Neural cell (in vitro differentiated cells): Measurements from ENCODE around the gene A4GALT. TPM values are rescaled to one million over a fixed set of nuclear protein-coding genes. Genes with fewer than 3 reads are reported as not detected.

Experiments used
- H2AFZ ChIP-seq: fragments of 200-600, 300-800 bp; sonication (generic), shearing (Covaris generic); 2 replicates; pipeline ENCODE4 v1.6.0; 2014; ENCODE audit warnings: low read depth, mild to moderate bottlenecking, antibody characterized with exemption, low read length, moderate library complexity
- H3F3A ChIP-seq: fragments of 200-600 bp; shearing (Covaris generic); 2 replicates; pipeline ENCODE4 v1.6.1; 2016; ENCODE audit warnings: mild to moderate bottlenecking, moderate library complexity, mixed read lengths, antibody characterized with exemption, low read length; ENCODE audit not compliant: insufficient read depth, poor library complexity, severe bottlenecking
- H3K27ac ChIP-seq: fragments of 200-600, 300-800 bp; sonication (generic), shearing (Covaris generic); 2 replicates; pipeline ENCODE4 v1.5.1; 2014; ENCODE audit warnings: mild to moderate bottlenecking, low read length, moderate library complexity
- H3K27me3 ChIP-seq: fragments of 300-800, 200-600 bp; sonication (generic), shearing (Covaris generic); 2 replicates; pipeline ENCODE4 v1.6.0; 2014; ENCODE audit warnings: mild to moderate bottlenecking, low read depth, low read length, moderate library complexity; ENCODE audit not compliant: insufficient read depth
- H3K36me3 ChIP-seq: fragments of 300-800, 200-600 bp; sonication (generic), shearing (Covaris generic); 2 replicates; pipeline ENCODE4 v1.5.1; 2014; ENCODE audit warnings: mild to moderate bottlenecking, antibody characterized with exemption, low read length, moderate library complexity; ENCODE audit not compliant: insufficient read depth
- H3K4me2 ChIP-seq: fragments of 300-800, 200-600 bp; sonication (generic), shearing (Covaris generic); 2 replicates; pipeline ENCODE4 v1.6.0; 2014; ENCODE audit warnings: mild to moderate bottlenecking, low read length
- H3K4me3 ChIP-seq: fragments of 300-800, 200-600 bp; sonication (generic), shearing (Covaris generic); 2 replicates; pipeline ENCODE4 v1.5.1; 2014; ENCODE audit warnings: mild to moderate bottlenecking, low read length, moderate library complexity
- H3K79me2 ChIP-seq: fragments of 200-600 bp; shearing (Covaris generic); replicated peaks from 2 replicates; pipeline ENCODE4 v1.6.0; 2014; ENCODE audit warnings: mild to moderate bottlenecking, low read length, moderate library complexity; ENCODE audit not compliant: insufficient read depth
- H3K9ac ChIP-seq: fragments of 300-800, 200-600 bp; sonication (generic), shearing (Covaris generic); 2 replicates; pipeline ENCODE4 v1.6.1; 2016; ENCODE audit warnings: mild to moderate bottlenecking, low read length, mixed read lengths
- H3K9me2 ChIP-seq: fragments of 200-600 bp; shearing (Covaris generic); 2 replicates; pipeline ENCODE4 v1.6.1; 2016; ENCODE audit warnings: mild to moderate bottlenecking, low read length, mixed read lengths; ENCODE audit not compliant: insufficient read depth
- H3K9me3 ChIP-seq: fragments of 200-600, 300-800 bp; sonication (generic), shearing (Covaris generic); 2 replicates; pipeline ENCODE4 v1.6.1; 2016; ENCODE audit warnings: mild to moderate bottlenecking, mixed run types, low read length, moderate library complexity, mixed read lengths
- H4K20me1 ChIP-seq: fragments of 200-600 bp; shearing (Covaris generic); 2 replicates; pipeline ENCODE4 v1.6.1; 2016; ENCODE audit warnings: mild to moderate bottlenecking, mixed run types; ENCODE audit not compliant: insufficient read depth
- CTCF ChIP-seq: fragments of 450-650 bp; IDR thresholded peaks from 2 replicates; pipeline ENCODE4 v1.5.1; 2014; ENCODE audit warnings: antibody characterized with exemption, mild to moderate bottlenecking, moderate library complexity; ENCODE audit not compliant: poor library complexity, severe bottlenecking
- EP300 ChIP-seq: fragments of 450-650 bp; conservative IDR thresholded peaks from 2 replicates; pipeline ENCODE4 v1.6.1; 2014; ENCODE audit warnings: antibody characterized with exemption, mild to moderate bottlenecking, moderate library complexity; ENCODE audit not compliant: poor library complexity, severe bottlenecking
- EZH2 ChIP-seq: fragments of 200-600, 300-800 bp; shearing (Covaris generic), sonication (generic); IDR thresholded peaks from 2 replicates; pipeline ENCODE4 v1.6.1; 2014; ENCODE audit warnings: antibody characterized with exemption, low read length, borderline replicate concordance, mild to moderate bottlenecking; ENCODE audit not compliant: insufficient read depth, poor library complexity, severe bottlenecking
- MXI1 ChIP-seq: fragments of 450-650 bp; conservative IDR thresholded peaks from 2 replicates; pipeline ENCODE4 v1.6.1; 2014; ENCODE audit warnings: antibody characterized with exemption, mild to moderate bottlenecking; ENCODE audit not compliant: poor library complexity, severe bottlenecking
- POLR2AphosphoS5 ChIP-seq: IDR thresholded peaks from 2 replicates; pipeline ENCODE4 v1.6.1; 2012
- RAD21 ChIP-seq: fragments of 450-650 bp; conservative IDR thresholded peaks from 2 replicates; pipeline ENCODE4 v1.6.1; 2014; ENCODE audit warnings: antibody characterized with exemption, mild to moderate bottlenecking, moderate library complexity
- REST ChIP-seq: IDR thresholded peaks from 2 replicates; pipeline ENCODE4 v1.6.1; 2012; ENCODE audit warnings: borderline replicate concordance
- SMC3 ChIP-seq: fragments of 450-650 bp; conservative IDR thresholded peaks from 2 replicates; pipeline ENCODE4 v1.6.1; 2014; ENCODE audit warnings: antibody characterized with exemption, mild to moderate bottlenecking, moderate library complexity; ENCODE audit not compliant: poor library complexity
- TAF1 ChIP-seq: IDR thresholded peaks from 2 replicates; pipeline ENCODE4 v1.6.1; 2012; ENCODE audit warnings: low read depth
- polyA plus RNA-seq: library from polyadenylated mRNA; depleted of rRNA; stranded (reverse); fragments of >200 nt; gene quantifications from 2 replicates; pipeline ENCODE4 v1.2.3, GENCODE V29; 2014

A4GALT gene
- polyA plus RNA-seq, 1 donor from 2014 or later, result not detected

- no peaks in the 10 kb centered on the region for H3K27me3 ChIP-seq
- no peaks in the 10 kb centered on the region for H3K36me3 ChIP-seq
- H3K4me2 ChIP-seq, result no peak overlapping the region
- TF ChIP-seq EZH2, result no peak
- TF ChIP-seq CTCF, result no peak
- no peak for TF ChIP-seq MXI1
- no peak for TF ChIP-seq EP300
- TF ChIP-seq REST, result no peak
- TF ChIP-seq SMC3, result no peak
- TF ChIP-seq RAD21, result no peak
- no peak for TF ChIP-seq TAF1
- no peak for TF ChIP-seq POLR2AphosphoS5
- no peak overlapping the region for H3K27ac ChIP-seq
- no peaks in the 10 kb centered on the region for H3K9me3 ChIP-seq
- no peaks in the 10 kb centered on the region for H3K9me2 ChIP-seq
- H3K9ac ChIP-seq, result no peak overlapping the region
- H2AFZ ChIP-seq, result no peak overlapping the region
- no peaks in the 10 kb centered on the region for H4K20me1 ChIP-seq
- no peaks in the 10 kb centered on the region for H3K79me2 ChIP-seq
- H3F3A ChIP-seq, result no peaks in the 10 kb centered on the region
- H3K4me3 ChIP-seq, result no peak overlapping the region
Observed at GRCh38 chr22:42701694-42702093, 19.0 kb downstream of the A4GALT start.

GRCh38 chr22:42700901-42701300 lies 19.8 kb downstream of the A4GALT start:
- H3K9ac ChIP-seq, result no peak overlapping the region
- TF ChIP-seq RAD21 (no peak), TAF1 (no peak), EZH2 (no peak), MXI1 (no peak), SMC3 (no peak), POLR2AphosphoS5 (no peak), CTCF (no peak), REST (no peak), EP300 (no peak)

More at GRCh38 chr22:42700901-42701300, 19.8 kb downstream of the A4GALT start:
- no peaks in the 10 kb centered on the region for H3K27me3 ChIP-seq
- no peaks in the 10 kb centered on the region for H4K20me1 ChIP-seq
- H3K4me3 ChIP-seq, result no peak overlapping the region
- H3F3A ChIP-seq, result no peaks in the 10 kb centered on the region
- H3K79me2 ChIP-seq, result no peaks in the 10 kb centered on the region
- H2AFZ ChIP-seq, result no peak overlapping the region
- no peaks in the 10 kb centered on the region for H3K36me3 ChIP-seq
- H3K4me2 ChIP-seq, result no peak overlapping the region
- no peaks in the 10 kb centered on the region for H3K9me3 ChIP-seq
- no peaks in the 10 kb centered on the region for H3K9me2 ChIP-seq
- H3K27ac ChIP-seq, result no peak overlapping the region
